PC-3 (cell line): ENCODE data around the gene MAPK1.

ENCODE experiments used
- CTCF ChIP-seq: fragments of 300-600 bp; sonication (generic); conservative IDR thresholded peaks from 2 replicates; pipeline ENCODE4 v1.5.1; 2017; ENCODE audit warnings: antibody characterized with exemption, low read depth, mild to moderate bottlenecking, low read length
- EZH2 ChIP-seq: fragments of 300-600 bp; sonication (generic); IDR thresholded peaks from one replicate; pipeline ENCODE4 v1.6.1; 2017; ENCODE audit warnings: antibody characterized with exemption, mild to moderate bottlenecking, low read length; ENCODE audit not compliant: unreplicated experiment
- EZH2phosphoT487 ChIP-seq: fragments of 300-600 bp; sonication (generic); IDR thresholded peaks from 2 replicates; pipeline ENCODE4 v1.6.1; 2018; ENCODE audit warnings: mild to moderate bottlenecking, antibody characterized with exemption, low read length, borderline replicate concordance

DNA sequence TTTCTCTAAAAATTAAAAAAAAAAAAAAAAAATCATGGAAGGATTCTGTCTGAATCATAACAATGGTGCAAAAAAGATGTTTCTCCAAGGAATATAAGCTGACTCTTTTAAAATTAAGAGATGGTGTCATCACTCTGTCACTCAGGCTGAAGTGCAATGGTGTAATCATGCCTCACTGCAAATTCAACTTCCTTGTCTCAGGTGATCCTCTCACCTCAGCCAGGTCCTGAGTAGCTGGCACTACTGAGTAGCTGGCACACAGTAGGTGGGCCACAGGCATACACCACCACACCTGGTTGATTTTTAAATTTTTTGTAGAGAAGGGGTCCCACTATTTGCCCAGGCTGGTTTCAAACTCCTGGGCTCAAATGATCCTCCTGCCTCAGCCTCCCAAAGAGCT, 77.1 kb downstream of the MAPK1 start:
- no peak for TF ChIP-seq CTCF
- no peak for TF ChIP-seq EZH2
- no peak for TF ChIP-seq EZH2phosphoT487
